ENCODE data around the gene TCP11L1. TPM values are rescaled to one million over a fixed set of nuclear protein-coding genes. Genes with fewer than 3 reads are reported as not detected.
"Not testable (repeated sequence)": the region's sequence is repeated elsewhere in the genome, so short reads cannot be mapped to it uniquely, and the experiment has no call there.

The TCP11L1 gene
- total and polyA plus RNA-seq, 2 of the 8 experiments (the other 6 are each of a cell fraction or from before 2014, with no cell fraction given), result 10.9 to 23.1 TPM

GRCh38 chr11:33048701-33049100 lies 9.3 kb downstream of the TCP11L1 start:
- H3K79me2 ChIP-seq (ENCODE audit: control insufficient read depth in 1 of 2, insufficient read depth in 2 of 2, low read length in 2 of 2); H3K4me2 ChIP-seq (ENCODE audit: insufficient read depth in 1 of 2, low read depth in 2 of 2, low read length in 2 of 2); H3K4me1 ChIP-seq (replicated peaks in 1 of 4; ENCODE audit: control insufficient read depth in 3 of 4, insufficient read depth in 4 of 4, low read length in 3 of 4); H3K27ac ChIP-seq (ENCODE audit: low read depth, low read length); FAIRE-seq; H4K5ac ChIP-seq (ENCODE audit: insufficient read length, low read depth, low read length); H2BK20ac ChIP-seq (ENCODE audit: low read length); H2BK15ac ChIP-seq (ENCODE audit: low read length); H3K4me3 ChIP-seq (ENCODE audit: extremely low read depth in 1 of 4, insufficient read depth in 2 of 4, low read depth in 3 of 4, low read length in 4 of 4); H2BK12ac ChIP-seq (ENCODE audit: low read depth, low read length); H2BK5ac ChIP-seq (ENCODE audit: low read depth, low read length); H4K20me1 ChIP-seq (replicated peaks in 1 of 2; ENCODE audit: control insufficient read depth in 1 of 2, insufficient read depth in 2 of 2, low read length in 2 of 2); H3K27me3 ChIP-seq (replicated peaks in 1 of 4; ENCODE audit: control insufficient read depth in 3 of 4, extremely low read depth in 1 of 4, insufficient read depth in 3 of 4, low read length in 3 of 4); H2AFZ ChIP-seq (ENCODE audit: low read length); H3K9ac ChIP-seq (replicated peaks in 1 of 4; ENCODE audit: extremely low read depth in 1 of 4, low read depth in 3 of 4, low read length in 3 of 4); H4K8ac ChIP-seq (ENCODE audit: extremely low read depth, insufficient read depth, low read length); H3K23me2 ChIP-seq (ENCODE audit: low read depth, low read length); H2BK120ac ChIP-seq (replicated peaks; ENCODE audit: low read depth, low read length); DNase-seq (ENCODE audit: low read depth in 1 of 2, low spot score in 2 of 2); H3K23ac ChIP-seq (ENCODE audit: insufficient read length); H3K56ac ChIP-seq (replicated peaks; ENCODE audit: insufficient read length, low read depth, low read length); H3K4ac ChIP-seq (replicated peaks; ENCODE audit: insufficient read length, low read depth, low read length); H2AK5ac ChIP-seq (ENCODE audit: low read depth, low read length); H3K18ac ChIP-seq (ENCODE audit: extremely low read depth, low read length); H3K9me3 ChIP-seq (ENCODE audit: insufficient read depth in 2 of 2, low read depth in 1 of 2, low read length in 1 of 2); H3K14ac ChIP-seq (ENCODE audit: insufficient read length); H4K91ac ChIP-seq (replicated peaks; ENCODE audit: insufficient read length, low read length); H3K79me1 ChIP-seq (ENCODE audit: low read depth, low read length): not testable (repeated sequence)
- peaks cover 0 to 33% (median 12%) of the 10 kb centered on the region in 4 experiments; a peak in 6 of 8 replicates for H3K36me3 ChIP-seq (ENCODE audit: control insufficient read depth in 2 of 4, insufficient read depth in 4 of 4, low read length in 3 of 4)
- WGBS, 2 experiments (ENCODE audit: extremely low coverage in 1 of 2, insufficient coverage in 1 of 2, insufficient read length in 1 of 2, insufficient replicate concordance in 2 of 2, low coverage in 1 of 2, low lambda C conversion rate in 2 of 2, missing lambda C conversion rate in 1 of 2), result 96% methylated on average over 6 of the region's 6 CpGs; no CpG with 5 or more reads in 1 of the 2 experiments
- POLR2A ChIA-PET (ENCODE audit: partially characterized antibody), result interaction anchor here (0.7 to 1.2 kb wide), 2 partner anchors 10 to 15 kb away, joined by 3 read pairs; partner anchors contain the start of gene TCP11L1
- CTCF ChIA-PET (ENCODE audit: partially characterized antibody), result interaction anchor here (1.2 to 1.7 kb wide), 2 partner anchors 16 to 17 kb away, joined by 4 read pairs; no protein-coding TSS in a partner anchor
